HFF-Myc (cell line): ENCODE data around the gene SST.
"Not testable (repeated sequence)": the region's sequence is repeated elsewhere in the genome, so short reads cannot be mapped to it uniquely, and the experiment has no call there.

Experiments used
- DNase-seq: peaks from one replicate; pipeline ENCODE4 v3.0.0-alpha.2; 2011; ENCODE audit warnings: low read depth; ENCODE audit errors: extremely low read depth
- H3K4me3 ChIP-seq: replicated peaks from 2 replicates; pipeline ENCODE4 v1.5.1; 2011; ENCODE audit warnings: low read depth, mild to moderate bottlenecking, control low read depth, low read length
- CTCF ChIP-seq: IDR thresholded peaks from 2 replicates; pipeline ENCODE4 v1.5.1; 2012; ENCODE audit warnings: mild to moderate bottlenecking, low read depth, low read length, control low read depth; ENCODE audit errors: missing control alignments

Gene SST

DNA sequence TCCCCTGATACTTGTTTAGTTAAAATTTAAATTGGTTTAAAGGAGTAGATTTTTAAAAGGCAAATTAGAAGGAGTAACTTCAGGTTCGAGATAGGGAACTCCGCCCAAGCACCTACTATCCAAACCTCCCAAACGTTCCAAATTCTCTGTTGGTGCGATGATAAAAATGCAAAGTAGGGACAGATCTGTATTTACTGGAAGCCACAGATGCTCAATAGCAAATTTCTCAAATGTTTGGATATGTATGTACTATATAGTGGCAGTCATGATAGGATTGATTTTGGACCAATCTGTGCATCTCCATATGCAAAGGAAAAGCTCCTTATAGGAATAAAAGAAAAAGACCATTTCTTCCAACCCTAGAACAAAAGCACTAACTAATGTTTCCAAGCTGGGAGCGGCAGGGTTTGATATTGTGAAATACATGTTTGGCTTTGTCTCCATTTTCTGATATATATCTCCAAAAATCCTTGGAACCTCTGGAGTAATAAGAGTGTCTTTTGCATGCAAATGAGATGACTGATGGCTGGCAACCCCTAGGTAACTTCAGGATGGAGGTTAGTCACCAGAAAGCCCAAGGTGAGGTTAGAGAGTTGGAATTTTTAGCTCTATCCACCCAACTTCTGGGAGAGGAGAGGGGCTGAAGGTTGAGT, 16.6 kb upstream of the SST start:
- TF ChIP-seq CTCF: no peak
- no peak for DNase-seq
- no peak overlapping the region for H3K4me3 ChIP-seq

DNA sequence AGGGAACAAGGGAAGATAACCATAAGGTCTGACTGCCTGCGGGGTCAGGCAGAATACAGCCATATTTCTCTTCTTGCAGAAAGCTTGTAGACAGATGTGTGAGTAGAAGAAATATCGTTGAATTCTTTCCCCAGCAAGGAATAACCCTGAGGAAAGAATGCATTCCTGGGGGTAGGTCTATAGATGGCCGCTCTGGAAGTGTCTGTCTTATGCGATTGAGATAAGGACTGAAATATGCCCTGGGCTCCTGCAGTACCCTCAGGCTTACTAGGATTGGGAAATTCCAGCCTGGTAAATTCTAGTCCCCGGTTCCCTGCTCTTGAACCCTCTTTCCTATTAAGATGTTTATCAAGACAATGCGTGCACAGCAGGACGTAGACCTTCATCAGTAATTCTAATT, 15.8 kb upstream of the SST start:
- DNase-seq: no peak
- no peak for TF ChIP-seq CTCF
- H3K4me3 ChIP-seq: no peak overlapping the region

GRCh38 chr3:187684880-187685279, 14.7 kb upstream of the SST start:
- TF ChIP-seq CTCF: no peak
- no peak for DNase-seq
- no peak overlapping the region for H3K4me3 ChIP-seq

- no peak for TF ChIP-seq CTCF
- DNase-seq: no peak
- no peak overlapping the region for H3K4me3 ChIP-seq
These were observed 14.2 kb upstream of the SST start for GRCh38 chr3:187684444-187684843.

GRCh38 chr3:187681756-187682155, 11.6 kb upstream of the SST start:
- DNase-seq: not testable (repeated sequence)

DNA sequence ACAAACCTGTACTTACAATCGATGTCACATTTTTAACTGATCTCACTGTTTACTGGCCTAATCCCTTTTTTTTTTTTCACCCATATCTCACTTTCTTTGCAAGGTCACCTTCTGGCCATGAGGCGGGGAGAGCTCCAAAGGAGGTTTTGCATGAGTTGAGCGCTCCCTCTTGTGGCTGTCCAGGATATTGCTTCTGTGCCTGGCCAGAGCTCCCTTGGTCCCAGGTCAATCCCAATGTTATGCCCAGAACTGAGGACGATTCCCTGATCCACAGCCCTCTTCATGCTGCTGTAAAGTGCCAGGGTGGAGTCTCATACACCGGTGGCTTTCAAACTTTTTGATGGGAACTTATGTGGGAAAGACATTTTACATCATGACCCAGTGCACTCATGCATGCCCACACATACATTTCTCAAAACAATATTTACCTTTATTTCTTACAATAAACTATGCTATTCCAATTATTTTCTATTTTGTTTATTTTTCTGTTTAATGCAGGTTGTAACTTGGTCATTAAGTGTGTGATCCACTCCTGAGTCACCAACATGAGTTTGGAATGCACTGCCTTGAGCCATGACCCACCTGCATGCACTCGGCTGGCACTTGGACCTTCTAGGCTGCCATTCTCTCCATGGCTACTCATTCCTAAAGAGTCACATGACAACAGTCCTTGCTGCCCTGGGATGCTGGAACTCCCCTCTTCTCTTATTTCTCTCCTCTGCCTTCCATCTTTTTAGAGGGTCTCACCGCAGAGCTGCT, 9.6 kb upstream of the SST start:
- peak; percentile 66 for DNase-seq
- peak; percentile 94 for TF ChIP-seq CTCF
- no peak overlapping the region for H3K4me3 ChIP-seq

More at GRCh38 chr3:187681756-187682155, 11.6 kb upstream of the SST start:
- not testable (repeated sequence) for H3K4me3 ChIP-seq

DNA sequence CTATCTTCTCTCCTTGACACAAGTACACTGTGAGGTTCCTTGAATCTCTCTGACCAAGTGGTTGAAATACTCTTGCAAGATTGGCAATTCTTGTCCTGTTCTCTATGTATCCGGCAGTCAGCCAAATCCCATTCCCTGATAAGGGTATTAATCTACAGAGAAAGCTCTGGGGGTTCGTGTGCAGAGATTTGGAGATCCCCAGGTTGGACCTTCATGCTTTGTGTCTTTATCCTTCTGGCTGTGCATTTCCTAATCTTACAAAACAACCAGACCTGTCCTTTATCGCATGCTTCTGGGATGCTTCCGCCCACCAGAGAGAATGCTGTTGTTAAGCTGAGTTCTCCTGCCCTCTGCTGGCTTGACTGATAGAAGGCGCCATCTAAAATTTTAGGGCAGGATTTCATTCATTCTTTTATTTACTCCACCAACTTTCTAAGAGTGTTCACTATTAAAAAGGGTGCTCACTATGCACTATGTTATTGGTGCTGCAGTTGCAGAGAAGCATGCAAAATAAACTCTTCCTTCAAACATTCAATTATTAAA, 8.6 kb upstream of the SST start:
- peak; percentile 76 for TF ChIP-seq CTCF
- DNase-seq: peak; percentile 50

More for the DNA sequence above, 8.6 kb upstream of the SST start:
- H3K4me3 ChIP-seq: no peak overlapping the region
